ENCODE measurements around the gene HSD17B3. TPM values are rescaled to one million over a fixed set of nuclear protein-coding genes. Genes with fewer than 3 reads are reported as not detected.

HSD17B3 gene
- polyA plus RNA-seq (2012; ENCODE audit: missing spikeins), result not detected

DNA sequence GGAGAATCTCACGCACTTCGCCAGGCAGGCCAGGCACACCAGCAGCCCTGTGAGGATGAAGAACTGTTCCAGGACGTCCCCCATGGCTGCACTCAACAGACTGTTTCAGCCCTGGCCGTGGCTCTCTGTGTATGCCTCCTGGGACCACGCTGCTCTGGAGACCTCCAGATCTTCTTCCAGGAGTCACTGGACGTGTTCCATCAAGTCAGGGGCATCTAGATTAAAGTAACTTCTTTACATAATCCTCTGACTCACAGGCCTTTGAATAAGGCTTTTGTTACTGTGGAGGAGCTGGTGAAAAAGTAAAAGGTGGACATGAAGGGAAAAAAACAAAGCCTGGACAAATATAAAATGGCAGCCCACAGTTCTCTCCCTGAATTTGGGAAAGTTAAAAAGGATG is at the start of gene HSD17B3:
Gene HSD17B3 (minus strand): TSS at position 156 of the 400 bp plus-strand sequence. CDS start 72 bp downstream, at position 84.
- TF ChIP-seq POLR2AphosphoS5 (IDR thresholded peaks at IDR 0.05; ENCODE audit: low read depth, low read length) (no peak), TAF1 (IDR thresholded peaks at IDR 0.05; ENCODE audit: borderline replicate concordance, low read depth, low read length) (no peak), POLR2A (IDR thresholded peaks at IDR 0.05; ENCODE audit: low read depth, low read length) (no peak)
- no peak for DNase-seq (ENCODE audit: insufficient read length)
- no peak for FAIRE-seq

DNA sequence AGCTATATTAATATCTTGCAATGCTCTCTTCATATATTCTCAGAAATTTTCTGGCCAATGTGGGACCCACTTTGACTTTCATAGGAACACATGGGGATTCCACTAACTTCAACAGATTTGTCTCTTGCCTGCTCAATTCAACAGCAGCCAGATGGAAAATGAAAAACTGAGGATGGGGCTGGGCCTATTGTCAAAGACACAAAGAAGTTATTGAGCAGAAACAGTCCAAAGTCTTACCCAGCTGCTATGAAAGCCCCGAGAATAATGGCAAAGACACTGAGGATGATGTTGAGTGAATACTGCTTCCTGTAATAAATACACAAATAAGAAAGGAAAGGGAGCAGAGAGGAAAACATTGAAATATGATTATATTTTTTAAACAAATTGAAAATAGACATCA is 48.9 kb upstream of the HSD17B3 start:
- no peak for DNase-seq (ENCODE audit: insufficient read length)
- no peak for FAIRE-seq
- TF ChIP-seq POLR2AphosphoS5 (IDR thresholded peaks at IDR 0.05; ENCODE audit: low read depth, low read length), result no peak
- no peak for TF ChIP-seq TAF1 (IDR thresholded peaks at IDR 0.05; ENCODE audit: borderline replicate concordance, low read depth, low read length)
- no peak for TF ChIP-seq POLR2A (IDR thresholded peaks at IDR 0.05; ENCODE audit: low read depth, low read length)

DNA sequence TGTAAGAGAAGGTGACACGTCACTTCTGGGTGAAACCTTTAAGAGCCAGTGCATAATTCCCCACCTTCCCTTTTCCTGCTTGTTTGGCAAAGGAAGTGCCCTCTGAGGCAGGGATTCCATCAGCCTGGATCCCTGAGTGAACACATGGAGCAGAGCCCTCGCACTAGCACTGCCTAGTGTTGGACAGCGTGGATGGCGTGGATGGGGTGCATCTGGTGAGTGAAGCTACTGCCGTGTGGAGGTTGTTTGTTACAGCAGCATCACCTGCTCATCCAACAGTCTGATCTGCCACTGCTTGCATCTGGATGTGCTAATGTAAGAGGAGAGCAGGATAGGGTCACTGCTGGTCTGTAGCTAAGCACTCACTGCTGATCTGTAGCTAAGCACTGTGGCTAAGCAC is 46.3 kb upstream of the HSD17B3 start:
- FAIRE-seq (no peak), DNase-seq (ENCODE audit: insufficient read length) (no peak)
- TF ChIP-seq POLR2A (IDR thresholded peaks at IDR 0.05; ENCODE audit: low read depth, low read length) (no peak), POLR2AphosphoS5 (IDR thresholded peaks at IDR 0.05; ENCODE audit: low read depth, low read length) (no peak), TAF1 (IDR thresholded peaks at IDR 0.05; ENCODE audit: borderline replicate concordance, low read depth, low read length) (no peak)

DNA sequence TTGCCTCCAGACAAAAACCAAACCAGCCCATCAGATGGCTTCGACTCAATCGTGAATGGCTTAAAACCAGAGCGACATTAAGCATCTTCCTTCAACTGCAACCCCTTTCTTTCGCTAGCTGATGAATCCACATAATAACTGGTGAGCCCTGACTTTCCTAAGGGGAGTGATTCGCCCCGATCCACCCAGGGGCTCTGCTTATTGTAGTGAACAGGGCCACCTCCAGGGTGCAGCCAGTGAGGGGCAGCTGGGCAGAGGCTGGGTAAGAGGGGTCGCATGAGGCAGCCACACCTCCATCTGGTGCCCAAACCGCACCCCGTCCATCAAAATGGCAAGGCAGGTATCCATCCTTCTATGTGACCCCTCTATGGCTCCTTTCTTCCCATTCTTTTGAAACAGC is 43.6 kb upstream of the HSD17B3 start:
- TF ChIP-seq TAF1 (IDR thresholded peaks at IDR 0.05; ENCODE audit: borderline replicate concordance, low read depth, low read length) (no peak), POLR2A (IDR thresholded peaks at IDR 0.05; ENCODE audit: low read depth, low read length) (no peak), POLR2AphosphoS5 (IDR thresholded peaks at IDR 0.05; ENCODE audit: low read depth, low read length) (no peak)
- FAIRE-seq (no peak), DNase-seq (ENCODE audit: insufficient read length) (no peak)

DNA sequence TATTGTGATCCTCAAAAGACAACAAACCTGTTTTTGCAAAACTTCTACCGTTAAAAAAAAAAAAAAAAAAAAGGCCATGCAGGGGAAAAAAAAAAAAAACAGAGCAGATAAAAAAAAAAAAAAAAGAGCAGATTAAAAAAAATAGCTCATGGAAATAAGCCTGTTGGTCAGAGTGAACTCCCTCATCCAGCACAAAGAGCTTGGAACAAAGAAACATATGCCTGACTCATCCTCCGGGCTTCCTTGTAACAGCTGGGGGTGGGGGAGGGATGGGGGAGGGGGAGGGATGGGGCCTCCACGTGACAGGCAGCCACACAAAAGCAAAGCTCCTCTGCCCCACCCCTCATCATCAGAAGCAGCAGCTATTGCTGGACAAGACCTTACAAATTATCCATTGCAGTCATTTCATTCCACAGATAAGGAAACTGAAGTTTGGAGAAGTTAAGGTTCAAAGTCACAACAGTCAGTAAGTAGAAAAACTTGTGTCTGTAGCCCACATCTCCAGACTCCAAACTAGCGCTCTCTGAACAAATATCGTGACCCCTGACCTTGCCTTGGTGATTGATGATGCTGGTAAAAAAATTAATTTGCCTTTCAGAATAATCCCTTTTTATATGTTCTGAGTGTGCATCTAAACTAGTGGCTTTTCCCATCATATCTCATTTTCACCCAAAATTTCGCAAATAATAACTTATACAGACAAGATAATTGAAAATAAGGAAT is 42.6 kb upstream of the HSD17B3 start:
- DNase-seq (ENCODE audit: insufficient read length) (no peak), FAIRE-seq (no peak)
- no peak for TF ChIP-seq POLR2A (IDR thresholded peaks at IDR 0.05; ENCODE audit: low read depth, low read length)
- no peak for TF ChIP-seq TAF1 (IDR thresholded peaks at IDR 0.05; ENCODE audit: borderline replicate concordance, low read depth, low read length)
- TF ChIP-seq POLR2AphosphoS5 (IDR thresholded peaks at IDR 0.05; ENCODE audit: low read depth, low read length), result no peak

DNA sequence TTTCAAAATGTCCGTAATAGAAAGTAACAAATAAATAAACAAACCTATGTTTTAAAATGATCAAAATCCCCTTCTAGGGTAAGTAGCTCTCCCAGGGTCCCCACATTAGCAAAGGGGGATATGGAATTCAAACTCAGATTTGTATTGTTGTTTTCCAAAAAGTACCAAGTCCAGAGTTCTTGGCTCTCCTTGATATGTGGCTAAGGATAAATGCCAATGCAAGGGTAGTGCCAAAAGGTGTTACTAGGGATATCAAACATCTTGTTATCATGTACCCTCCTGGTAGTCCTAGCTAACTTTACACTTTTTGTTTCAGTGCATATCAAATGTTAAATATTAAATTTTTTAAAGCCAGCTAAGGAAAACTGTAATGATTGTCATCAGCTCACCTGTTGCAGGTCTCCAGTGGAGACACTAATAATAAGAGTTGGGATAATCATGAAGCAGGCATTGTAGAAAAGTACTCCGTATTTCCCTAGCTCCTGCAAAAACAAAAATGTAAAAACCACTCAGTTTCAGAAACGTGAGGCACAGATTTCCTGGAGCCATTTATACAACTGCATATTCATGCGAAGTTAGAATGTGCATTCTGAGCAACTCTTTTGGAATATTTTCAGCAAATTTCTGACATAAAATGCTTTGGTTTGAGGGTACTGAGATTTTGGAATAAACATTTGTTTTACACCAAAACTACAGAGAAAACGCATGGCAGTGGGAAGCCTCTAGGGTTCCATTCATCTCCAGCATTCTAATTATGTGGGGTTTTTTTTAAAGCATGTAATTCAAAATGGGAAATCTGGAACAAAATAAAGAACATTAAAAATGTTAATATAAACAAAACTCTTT is 41.8 kb upstream of the HSD17B3 start:
- FAIRE-seq, result no peak

DNA sequence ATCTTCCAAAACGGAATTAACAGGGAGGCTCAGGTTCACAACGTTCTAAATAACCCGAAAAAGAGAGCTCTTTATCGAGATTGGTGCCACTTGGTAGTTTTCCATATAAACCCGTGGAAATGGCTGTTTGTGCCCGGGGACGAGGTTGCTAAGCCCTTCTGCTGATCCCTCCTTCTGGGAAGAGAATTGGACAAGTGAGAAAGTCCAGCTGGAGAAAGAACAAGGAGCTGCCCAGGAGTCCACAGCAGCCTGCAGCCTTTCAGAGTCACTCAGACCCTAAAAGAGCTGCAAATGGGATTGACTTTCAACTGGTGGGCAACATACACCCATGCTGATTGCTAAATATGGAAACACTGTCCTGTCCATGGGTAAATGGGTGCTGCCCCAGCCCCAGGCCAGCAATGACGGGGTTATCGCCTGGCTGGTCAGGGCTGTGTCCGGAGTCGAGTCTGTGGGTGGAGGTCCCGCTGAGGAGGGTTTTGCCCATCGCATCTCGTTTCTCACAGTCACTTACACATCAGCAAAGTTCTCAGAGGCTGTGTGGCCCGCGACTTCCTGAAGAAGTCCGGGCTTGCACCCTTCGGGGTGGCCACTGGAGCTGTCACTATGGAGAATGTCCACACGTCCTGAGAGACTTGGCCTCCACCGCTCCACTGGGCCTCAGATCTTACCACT is 40.7 kb upstream of the HSD17B3 start:
- FAIRE-seq (no peak), DNase-seq (ENCODE audit: insufficient read length) (no peak)
- no peak for TF ChIP-seq TAF1 (IDR thresholded peaks at IDR 0.05; ENCODE audit: borderline replicate concordance, low read depth, low read length)
- no peak for TF ChIP-seq POLR2A (IDR thresholded peaks at IDR 0.05; ENCODE audit: low read depth, low read length)
- TF ChIP-seq POLR2AphosphoS5 (IDR thresholded peaks at IDR 0.05; ENCODE audit: low read depth, low read length), result no peak

More for the DNA sequence above, 41.8 kb upstream of the HSD17B3 start:
- TF ChIP-seq TAF1 (IDR thresholded peaks at IDR 0.05; ENCODE audit: borderline replicate concordance, low read depth, low read length) (no peak), POLR2AphosphoS5 (IDR thresholded peaks at IDR 0.05; ENCODE audit: low read depth, low read length) (no peak), POLR2A (IDR thresholded peaks at IDR 0.05; ENCODE audit: low read depth, low read length) (no peak)
- DNase-seq (ENCODE audit: insufficient read length), result no peak

DNA sequence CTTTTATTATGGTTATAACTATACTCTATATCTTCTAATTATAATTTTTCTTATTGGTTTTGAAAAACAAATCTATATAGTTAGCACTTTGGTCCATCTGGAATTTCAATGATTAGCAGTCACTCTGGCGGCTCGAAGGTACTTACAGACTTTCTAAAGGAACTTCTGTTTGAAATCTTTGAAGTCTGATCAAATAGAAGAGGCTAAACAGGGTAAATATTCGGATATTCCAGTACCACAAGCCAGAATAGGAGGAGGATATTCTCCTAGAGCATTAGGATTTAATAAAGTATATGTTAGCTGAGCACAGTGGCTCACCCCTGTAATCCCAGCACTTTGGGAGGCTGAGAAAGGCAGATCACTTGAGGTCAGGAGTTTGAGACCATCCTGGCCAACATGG is 38.7 kb upstream of the HSD17B3 start:
- no peak for TF ChIP-seq POLR2AphosphoS5 (IDR thresholded peaks at IDR 0.05; ENCODE audit: low read depth, low read length)
- no peak for FAIRE-seq
- DNase-seq (ENCODE audit: insufficient read length), result no peak

DNA sequence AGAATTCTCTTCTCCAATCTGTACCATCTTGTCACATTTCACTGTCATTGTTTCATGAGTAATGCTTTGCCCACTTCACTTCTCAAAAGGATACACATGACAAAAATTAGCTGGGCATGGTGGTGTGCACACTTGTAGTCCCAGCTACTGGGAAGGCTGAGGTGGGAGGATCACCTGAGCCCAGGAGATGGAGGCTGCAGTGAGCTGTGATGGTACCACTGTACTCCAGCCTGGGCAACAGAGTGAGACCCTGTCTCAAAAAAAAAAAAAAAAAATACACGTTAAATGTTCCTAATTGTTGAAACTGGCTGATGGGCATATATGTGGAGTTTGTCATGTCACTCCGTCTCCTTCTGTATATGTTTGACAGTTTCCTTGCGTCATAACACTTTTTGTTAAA is 36.3 kb upstream of the HSD17B3 start:
- FAIRE-seq (no peak), DNase-seq (ENCODE audit: insufficient read length) (no peak)
- TF ChIP-seq POLR2AphosphoS5 (IDR thresholded peaks at IDR 0.05; ENCODE audit: low read depth, low read length), result no peak
- no peak for TF ChIP-seq TAF1 (IDR thresholded peaks at IDR 0.05; ENCODE audit: borderline replicate concordance, low read depth, low read length)
- TF ChIP-seq POLR2A (IDR thresholded peaks at IDR 0.05; ENCODE audit: low read depth, low read length), result no peak

DNA sequence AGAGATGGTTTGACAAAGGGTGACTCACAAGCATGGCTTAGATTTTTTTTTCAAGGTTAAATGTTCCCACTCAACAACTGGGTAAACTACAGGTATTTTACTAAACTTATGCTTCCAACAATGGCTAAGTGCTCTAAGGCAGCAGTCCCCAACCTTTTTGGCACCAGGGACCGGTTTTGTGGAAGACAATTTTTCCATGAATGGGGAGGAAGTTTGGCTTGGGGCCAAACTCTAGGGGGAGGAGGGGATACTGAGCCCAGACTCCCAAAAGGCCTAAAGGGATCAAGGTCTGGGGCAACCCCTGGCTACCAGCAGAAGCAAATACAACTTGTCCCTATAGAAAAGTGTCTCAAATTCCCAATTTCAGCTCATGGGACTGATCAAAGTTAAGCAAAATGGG is 32.0 kb upstream of the HSD17B3 start:
- FAIRE-seq, result no peak
- DNase-seq (ENCODE audit: insufficient read length), result no peak
- TF ChIP-seq POLR2A (IDR thresholded peaks at IDR 0.05; ENCODE audit: low read depth, low read length), result no peak
- TF ChIP-seq TAF1 (IDR thresholded peaks at IDR 0.05; ENCODE audit: borderline replicate concordance, low read depth, low read length), result no peak
- TF ChIP-seq POLR2AphosphoS5 (IDR thresholded peaks at IDR 0.05; ENCODE audit: low read depth, low read length), result no peak

DNA sequence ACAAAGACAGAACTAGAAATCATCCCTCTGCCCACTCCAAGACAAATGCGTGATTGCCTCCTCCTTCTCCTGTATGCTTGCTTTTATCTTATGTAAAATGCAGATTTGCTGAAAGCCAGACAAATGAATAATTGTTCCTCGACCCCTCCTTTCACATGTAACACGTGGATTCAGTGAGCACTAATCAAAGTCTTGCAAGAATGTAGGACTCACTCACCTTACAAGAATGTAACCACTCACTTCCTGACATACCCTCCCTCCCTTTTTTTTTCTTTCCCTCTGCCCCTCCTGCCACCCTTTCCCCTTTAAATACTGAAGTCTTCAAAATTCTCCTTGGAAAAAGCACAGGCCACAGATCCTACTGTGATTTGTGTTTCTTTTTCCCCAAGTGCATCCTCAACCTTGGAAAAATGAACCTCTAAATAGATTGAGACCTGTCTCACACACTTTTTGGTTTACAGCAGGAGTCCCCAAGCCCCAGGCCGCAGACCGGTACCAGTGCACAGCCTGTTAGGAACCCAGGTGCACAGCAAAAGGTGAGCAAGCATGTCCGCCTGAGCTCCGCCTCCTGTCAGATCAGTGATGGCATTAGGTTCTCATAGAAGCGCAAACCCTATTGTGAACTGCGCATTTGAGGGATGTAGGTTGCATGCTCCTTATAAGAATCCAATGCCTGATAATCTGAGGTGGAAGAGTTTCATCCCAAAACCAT is 29.4 kb upstream of the HSD17B3 start:
- TF ChIP-seq POLR2A (IDR thresholded peaks at IDR 0.05; ENCODE audit: low read depth, low read length) (no peak), POLR2AphosphoS5 (IDR thresholded peaks at IDR 0.05; ENCODE audit: low read depth, low read length) (no peak), TAF1 (IDR thresholded peaks at IDR 0.05; ENCODE audit: borderline replicate concordance, low read depth, low read length) (no peak)
- DNase-seq (ENCODE audit: insufficient read length), result no peak
- no peak for FAIRE-seq

Measured in GM12892 (cell line).